H1 (cell line): ENCODE measurements around the gene FRRS1. TPM values are rescaled to one million over a fixed set of nuclear protein-coding genes. Genes with fewer than 3 reads are reported as not detected.

ENCODE experiments used
- CTCF ChIA-PET: fragments of 300-600 bp; sonication (Branson Sonifier 250); formaldehyde crosslinking; loops from one replicate; lab custom pipeline; 2021; ENCODE audit not compliant: partially characterized antibody; lab: Charles Lee
- POLR2A ChIA-PET: fragments of 300-600 bp; sonication (Branson Sonifier 250); formaldehyde crosslinking; loops from one replicate; lab custom pipeline; 2021; ENCODE audit warnings: inconsistent platforms; ENCODE audit not compliant: partially characterized antibody; lab: Charles Lee
- DNase-seq, 2 experiments: peaks; one replicate each; pipeline versions ENCODE4 v3.0.0 to v3.0.0-alpha.2; 2010 to 2022; ENCODE audit warnings: low spot score in 2 of 2, low read depth in 1 of 2, mixed read lengths in 1 of 2
- FAIRE-seq: peaks from 2 replicates; lab custom pipeline; 2011; peaks lifted over from hg19 to GRCh38; lab: Jason Lieb, UNC
- H2AFZ ChIP-seq: 2 replicates; pipeline ENCODE4 v1.8.1; 2012; ENCODE audit warnings: low read length, inconsistent platforms
- H2AK5ac ChIP-seq: 2 replicates; pipeline ENCODE4 v1.6.1; 2013; ENCODE audit warnings: low read depth, low read length
- H2BK120ac ChIP-seq: replicated peaks from 2 replicates; pipeline ENCODE3; 2013; ENCODE audit warnings: low read depth, low read length, inconsistent platforms
- H2BK12ac ChIP-seq: 2 replicates; pipeline ENCODE4 v1.6.1; 2013; ENCODE audit warnings: low read depth, low read length
- H2BK15ac ChIP-seq: 2 replicates; pipeline ENCODE4 v1.6.1; 2013; ENCODE audit warnings: low read length
- H2BK20ac ChIP-seq: 2 replicates; pipeline ENCODE4 v1.6.1; 2013; ENCODE audit warnings: low read length
- H2BK5ac ChIP-seq: 2 replicates; pipeline ENCODE4 v1.6.1; 2013; ENCODE audit warnings: low read depth, low read length
- H3K14ac ChIP-seq: 2 replicates; pipeline ENCODE4 v1.6.1; 2013; ENCODE audit warnings: inconsistent platforms; ENCODE audit not compliant: insufficient read length
- H3K18ac ChIP-seq: 2 replicates; pipeline ENCODE4 v1.6.1; 2013; ENCODE audit warnings: low read length; ENCODE audit errors: extremely low read depth
- H3K23ac ChIP-seq: 2 replicates; pipeline ENCODE4 v1.6.1; 2013; ENCODE audit warnings: inconsistent platforms; ENCODE audit not compliant: insufficient read length
- H3K23me2 ChIP-seq: 2 replicates; pipeline ENCODE4 v1.6.1; 2013; ENCODE audit warnings: low read depth, low read length
- H3K27ac ChIP-seq: 2 replicates; pipeline ENCODE4 v1.6.1; 2011; ENCODE audit warnings: low read depth, low read length, inconsistent platforms
- H3K27me3 ChIP-seq, 4 experiments: replicated peaks in 1 of 4; 1 replicate in 1 of 4; 2 replicates in 3 of 4; pipeline versions ENCODE4 v1.6.1 to v1.8.1; 2011 to 2013; ENCODE audit warnings: low read length in 3 of 4, mild to moderate bottlenecking in 3 of 4, inconsistent platforms in 2 of 4, mixed read lengths in 2 of 4, moderate library complexity in 1 of 4; ENCODE audit not compliant: control insufficient read depth in 3 of 4, insufficient read depth in 3 of 4; ENCODE audit errors: extremely low read depth in 1 of 4
- H3K36me3 ChIP-seq, 4 experiments: 2 replicates each; pipeline versions ENCODE4 v1.6.1 to v1.8.1; 2011 to 2013; ENCODE audit warnings: mild to moderate bottlenecking in 4 of 4, low read length in 3 of 4, moderate library complexity in 2 of 4, control low read depth in 1 of 4, inconsistent platforms in 1 of 4; ENCODE audit not compliant: insufficient read depth in 4 of 4, control insufficient read depth in 2 of 4
- H3K4ac ChIP-seq: replicated peaks from 2 replicates; pipeline ENCODE3; 2013; ENCODE audit warnings: low read length, low read depth, mixed read lengths, inconsistent platforms; ENCODE audit not compliant: insufficient read length
- H3K4me1 ChIP-seq, 4 experiments: replicated peaks in 1 of 4; 1 replicate in 1 of 4; 2 replicates in 3 of 4; pipeline versions ENCODE4 v1.6.1 to v1.8.1; 2011 to 2013; ENCODE audit warnings: low read length in 3 of 4, inconsistent platforms in 2 of 4, mixed read lengths in 1 of 4; ENCODE audit not compliant: insufficient read depth in 4 of 4, control insufficient read depth in 3 of 4
- H3K4me2 ChIP-seq, 2 experiments: 2 replicates each; pipeline versions ENCODE4 v1.6.1 to v1.8.1; 2011 to 2013; ENCODE audit warnings: low read depth in 2 of 2, low read length in 2 of 2, control low read depth in 1 of 2, inconsistent platforms in 1 of 2, mild to moderate bottlenecking in 1 of 2; ENCODE audit not compliant: insufficient read depth in 1 of 2
- H3K4me3 ChIP-seq, 4 experiments: fragments of 200-600, 300-600 bp in 1 of 4; sonication (generic), shearing (Covaris generic), sonication (Bioruptor Twin) in 1 of 4; 2 replicates each; pipeline versions ENCODE4 v1.5.1 to v1.8.1; 2011 to 2016; ENCODE audit warnings: low read length in 4 of 4, low read depth in 3 of 4, control low read depth in 2 of 4, inconsistent platforms in 2 of 4, mild to moderate bottlenecking in 2 of 4, mixed read lengths in 1 of 4, moderate library complexity in 1 of 4; ENCODE audit not compliant: insufficient read depth in 2 of 4; ENCODE audit errors: extremely low read depth in 1 of 4
- H3K56ac ChIP-seq: replicated peaks from 2 replicates; pipeline ENCODE3; 2013; ENCODE audit warnings: low read depth, mild to moderate bottlenecking, mixed read lengths, low read length, inconsistent platforms; ENCODE audit not compliant: insufficient read length
- H3K79me1 ChIP-seq: 2 replicates; pipeline ENCODE4 v1.6.1; 2013; ENCODE audit warnings: low read depth, low read length, control low read depth
- H3K79me2 ChIP-seq, 2 experiments: 2 replicates each; pipeline versions ENCODE4 v1.6.1 to v1.8.1; 2012 to 2013; ENCODE audit warnings: low read length in 2 of 2, mild to moderate bottlenecking in 2 of 2, inconsistent platforms in 1 of 2; ENCODE audit not compliant: insufficient read depth in 2 of 2, control insufficient read depth in 1 of 2
- H3K9ac ChIP-seq, 4 experiments: replicated peaks in 1 of 4; 1 replicate in 1 of 4; 2 replicates in 3 of 4; pipeline versions ENCODE4 v1.6.1 to v1.8.1; 2011 to 2013; ENCODE audit warnings: low read depth in 3 of 4, low read length in 3 of 4, control low read depth in 2 of 4, mild to moderate bottlenecking in 2 of 4, moderate library complexity in 2 of 4, inconsistent platforms in 1 of 4; ENCODE audit errors: extremely low read depth in 1 of 4
- H3K9me3 ChIP-seq, 2 experiments: 2 replicates each; pipeline versions ENCODE4 v1.6.1 to v1.8.1; 2012 to 2013; ENCODE audit warnings: mild to moderate bottlenecking in 2 of 2, moderate library complexity in 2 of 2, control low read depth in 1 of 2, inconsistent platforms in 1 of 2, low read depth in 1 of 2, low read length in 1 of 2, mixed read lengths in 1 of 2; ENCODE audit not compliant: insufficient read depth in 2 of 2
- H4K20me1 ChIP-seq, 2 experiments: replicated peaks in 1 of 2; 2 replicates each; pipeline versions ENCODE3 to v1.8.1; 2011 to 2013; ENCODE audit warnings: inconsistent platforms in 2 of 2, low read length in 2 of 2, mild to moderate bottlenecking in 1 of 2; ENCODE audit not compliant: insufficient read depth in 2 of 2, control insufficient read depth in 1 of 2
- H4K5ac ChIP-seq: 2 replicates; pipeline ENCODE4 v1.6.1; 2013; ENCODE audit warnings: low read length, low read depth, mixed read lengths, inconsistent platforms; ENCODE audit not compliant: insufficient read length
- H4K8ac ChIP-seq: 2 replicates; pipeline ENCODE4 v1.8.0; 2013; ENCODE audit warnings: mild to moderate bottlenecking, moderate library complexity, low read length, inconsistent platforms; ENCODE audit not compliant: insufficient read depth; ENCODE audit errors: extremely low read depth
- H4K91ac ChIP-seq: replicated peaks from 2 replicates; pipeline ENCODE3; 2013; ENCODE audit warnings: low read length, mixed read lengths, inconsistent platforms; ENCODE audit not compliant: insufficient read length
- POLR2A ChIP-seq, 2 experiments: IDR thresholded peaks; 1 replicate in 1 of 2; 2 replicates in 1 of 2; pipeline ENCODE4 v1.6.1; 2011; ENCODE audit warnings: low read depth in 2 of 2, low read length in 2 of 2, mild to moderate bottlenecking in 2 of 2; ENCODE audit errors: control extremely low read depth in 1 of 2
- RNF2 ChIP-seq: fragments of 200-900, 300-1000 bp; sonication (generic); IDR thresholded peaks from 2 replicates; pipeline ENCODE4 v1.7.1; 2016; ENCODE audit warnings: borderline replicate concordance, low read depth, mild to moderate bottlenecking, antibody characterized with exemption, low read length; ENCODE audit not compliant: poor library complexity, severe bottlenecking; ENCODE audit errors: missing control alignments
- TCF12 ChIP-seq: IDR thresholded peaks from 2 replicates; pipeline ENCODE4 v1.6.1; 2011; ENCODE audit warnings: low read depth, mild to moderate bottlenecking, low read length
- WGBS, 2 experiments: shearing (Covaris generic) in 1 of 2; methylation state at CpG; one replicate each; pipeline versions ENCODE4 v1.1.6 to v1.1.7; 2013 to 2015; ENCODE audit warnings: low lambda C conversion rate in 2 of 2, mixed read lengths in 2 of 2, inconsistent platforms in 1 of 2, low coverage in 1 of 2, missing lambda C conversion rate in 1 of 2; ENCODE audit not compliant: insufficient replicate concordance in 2 of 2, insufficient coverage in 1 of 2, insufficient read length in 1 of 2; ENCODE audit errors: extremely low coverage in 1 of 2, missing lambda C conversion rate in 1 of 2; 5-methylcytosine and 5-hydroxymethylcytosine counted together
- polyA plus RNA-seq, 7 experiments: library from polyadenylated mRNA; depleted of rRNA in 3 of 7; stranded (reverse) in 5 of 7; unstranded in 2 of 7; fragments of >200 nt in 5 of 7; fragments of 200-250 nt in 2 of 7; gene quantifications; 1 replicate in 5 of 7; 2 replicates in 1 of 7; 4 replicates in 1 of 7; pipeline versions ENCODE4 v1.2.1 to v1.2.3, GENCODE V29; 2011 to 2013; ENCODE audit warnings: missing spikeins in 2 of 7, mixed read lengths in 2 of 7
- total RNA-seq: library from RNA; stranded (reverse); fragmentation: NEBNext Ultra II Directional; extraction: Animal tissue kit (Norgen Biotek cat#: 25700); gene quantifications from 2 replicates; pipeline ENCODE4 v1.2.1, GENCODE V29; 2021

FRRS1 gene
- total and polyA plus RNA-seq, 2 of the 8 experiments (the other 6 are each of a cell fraction or from before 2014, with no cell fraction given) = 3.5 to 6.5 TPM

GRCh38 chr1:99782397-99782796, 16.0 kb upstream of the FRRS1 start:
- H3K4me3 ChIP-seq = no peak overlapping the region
- CTCF ChIA-PET = interaction anchor here (0.7 kb wide), 1 partner anchor 12 kb away, joined by 3 read pairs; no protein-coding TSS in a partner anchor

More at GRCh38 chr1:99782397-99782796, 16.0 kb upstream of the FRRS1 start:
- Histone ChIP-seq H3K79me2 (no peaks in the 10 kb centered on the region), H2BK5ac (no peak overlapping the region), H2BK120ac (no peak overlapping the region), H3K27me3 (no peaks in the 10 kb centered on the region), H4K8ac (no peak overlapping the region), H2AFZ (no peak overlapping the region), H3K27ac (no peak overlapping the region), H2BK12ac (no peak overlapping the region), H4K91ac (no peak overlapping the region), H3K56ac (no peak overlapping the region), H3K18ac (no peak overlapping the region), H3K9me3 (no peaks in the 10 kb centered on the region), H3K23me2 (no peaks in the 10 kb centered on the region; the same call in 1 of the 2 replicates), H3K14ac (no peak overlapping the region), H2AK5ac (no peak overlapping the region), H3K36me3 (no peaks in the 10 kb centered on the region), H3K4me1 (no peaks in the 10 kb centered on the region), H4K20me1 (no peaks in the 10 kb centered on the region), H3K4ac (no peak overlapping the region), H2BK20ac (no peak overlapping the region), H2BK15ac (no peak overlapping the region), H3K4me2 (no peak overlapping the region), H3K79me1 (no peaks in the 10 kb centered on the region), H4K5ac (no peak overlapping the region), H3K23ac (no peak overlapping the region), H3K9ac (no peak overlapping the region)
- no peak for DNase-seq
- WGBS, 2 experiments = 87% methylated on average over 1 of the region's 1 CpG; no CpG with 5 or more reads in 1 of the 2 experiments
- POLR2A ChIA-PET = interaction anchor here (0.6 kb wide), 1 partner anchor 300 kb away, joined by 3 read pairs; no protein-coding TSS in a partner anchor
- no peak for TF ChIP-seq RNF2
- TF ChIP-seq POLR2A (IDR thresholded peaks at IDR 0.05; ENCODE audit: control extremely low read depth in 1 of 2, low read depth in 2 of 2, low read length in 2 of 2) = no peak
- TF ChIP-seq TCF12 = no peak
- no peak for FAIRE-seq
